HG03457 (cell line): ENCODE results near the gene DNMT1.
A peak's percentile ranks its signal among the peaks of the same experiment; 100 is the strongest.
"Not testable (repeated sequence)": the region's sequence is repeated elsewhere in the genome, so short reads cannot be mapped to it uniquely, and the experiment has no call there.

Experiments
- ATAC-seq: cut with Tn5 transposase; IDR thresholded peaks from one replicate; pipeline ENCODE4 v1.9.1; 2021; ENCODE audit warnings: moderate number of reproducible peaks; ENCODE audit not compliant: unreplicated experiment

Gene DNMT1

GRCh38 chr19:10194500-10195198, at the start of gene DNMT1:
DNMT1 (minus strand) TSS chr19:10194953; CDS start chr19:10194899, 54 bp downstream.
- peak; percentile 58 for ATAC-seq

DNA sequence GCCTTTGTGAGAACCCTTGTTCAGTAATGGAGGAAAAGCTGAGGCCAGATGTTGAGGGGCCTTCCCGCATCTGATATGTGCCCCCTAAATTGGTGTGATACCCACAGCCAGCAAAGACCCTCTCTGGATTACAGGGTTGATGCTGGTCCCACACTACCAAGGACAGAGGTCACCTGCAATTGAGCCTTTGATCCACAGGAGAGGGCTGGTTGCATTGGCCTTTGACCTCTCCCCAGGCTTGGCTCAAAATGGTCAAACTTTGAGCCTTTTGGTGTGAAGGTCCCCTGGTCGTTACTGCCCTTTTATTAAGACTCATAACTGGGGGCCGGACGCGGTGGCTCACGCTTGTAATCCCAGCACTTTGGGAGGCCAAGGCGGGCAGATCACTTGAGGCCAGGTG, 48.9 kb upstream of the DNMT1 start:
- ATAC-seq: no peak

- ATAC-seq: not testable (repeated sequence)
Measured at GRCh38 chr19:10241826-10242449, 47.2 kb upstream of the DNMT1 start.

- no peak for ATAC-seq
Measured at GRCh38 chr19:10238172-10238783, 43.5 kb upstream of the DNMT1 start.

- no peak for ATAC-seq
Measured at GRCh38 chr19:10237702-10238101, 42.9 kb upstream of the DNMT1 start.

DNA sequence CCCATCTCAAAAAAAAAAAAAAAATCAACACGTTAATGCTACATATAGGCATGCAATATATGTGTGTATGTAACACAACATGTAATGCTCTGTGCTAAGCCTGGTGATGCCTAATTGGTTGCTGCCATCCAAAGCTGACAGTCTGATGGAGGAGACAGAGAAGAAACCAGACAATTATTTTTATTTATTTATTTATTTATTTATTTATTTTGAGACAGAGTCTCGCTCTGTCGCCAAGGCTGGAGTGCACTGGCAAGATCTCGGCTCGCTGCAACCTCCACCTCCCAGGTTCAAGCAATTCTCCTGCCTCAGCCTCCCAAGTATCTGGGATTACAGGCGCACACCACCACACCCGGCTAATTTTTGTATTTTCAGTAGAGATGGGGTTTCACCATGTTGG, 40.7 kb upstream of the DNMT1 start:
- not testable (repeated sequence) for ATAC-seq

DNA sequence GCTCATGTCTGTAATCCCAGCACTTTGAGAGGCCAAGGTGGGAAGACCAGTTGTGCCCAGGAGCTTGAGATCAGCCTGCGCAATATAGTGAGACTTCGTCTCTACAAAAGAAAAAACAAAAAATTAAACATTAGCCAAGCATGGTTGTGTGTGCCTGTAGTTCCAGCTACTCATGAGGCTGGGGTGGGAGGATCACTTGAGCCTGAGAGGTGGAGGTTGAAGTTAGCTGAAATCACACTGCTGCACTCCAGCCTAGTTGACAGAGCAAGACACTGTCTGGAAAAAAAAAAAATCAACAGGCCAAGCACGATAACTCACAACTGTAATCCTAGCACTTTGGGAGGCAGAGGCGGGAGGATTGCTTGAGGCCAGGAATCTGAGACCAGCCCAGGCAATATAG, 40.2 kb upstream of the DNMT1 start:
- no peak for ATAC-seq

- no peak for ATAC-seq
Measured at GRCh38 chr19:10233946-10234345, 39.2 kb upstream of the DNMT1 start.

DNA sequence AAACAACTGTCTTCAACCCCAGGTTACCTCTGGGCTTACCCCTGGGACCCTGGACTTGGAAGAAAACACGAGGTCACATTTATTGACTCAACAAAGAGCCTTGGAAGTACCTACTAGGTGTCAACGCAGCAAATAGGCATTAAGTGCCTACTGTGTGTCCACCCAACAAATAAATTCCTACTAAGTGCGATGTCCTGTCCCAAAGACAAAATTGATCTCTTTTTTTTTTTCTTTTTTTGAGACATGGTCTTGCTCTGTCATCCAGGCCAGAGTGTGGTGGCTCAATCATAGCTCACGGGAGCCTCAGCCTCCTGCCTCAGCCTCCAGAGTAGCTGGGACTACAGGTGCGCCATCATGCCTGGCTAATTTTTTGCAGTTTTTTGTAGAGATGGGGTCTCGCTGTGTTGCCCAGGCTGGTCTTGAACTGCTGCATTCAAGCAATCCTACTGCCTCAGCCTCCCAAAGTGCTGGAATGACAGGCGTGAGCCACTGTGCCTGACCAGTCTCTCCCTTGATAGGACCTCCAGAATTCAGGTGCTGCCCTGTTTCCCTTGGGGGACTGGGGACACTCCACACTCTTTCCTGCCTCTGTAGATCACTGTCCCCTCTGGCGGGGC, 37.0 kb upstream of the DNMT1 start:
- ATAC-seq: no peak

DNA sequence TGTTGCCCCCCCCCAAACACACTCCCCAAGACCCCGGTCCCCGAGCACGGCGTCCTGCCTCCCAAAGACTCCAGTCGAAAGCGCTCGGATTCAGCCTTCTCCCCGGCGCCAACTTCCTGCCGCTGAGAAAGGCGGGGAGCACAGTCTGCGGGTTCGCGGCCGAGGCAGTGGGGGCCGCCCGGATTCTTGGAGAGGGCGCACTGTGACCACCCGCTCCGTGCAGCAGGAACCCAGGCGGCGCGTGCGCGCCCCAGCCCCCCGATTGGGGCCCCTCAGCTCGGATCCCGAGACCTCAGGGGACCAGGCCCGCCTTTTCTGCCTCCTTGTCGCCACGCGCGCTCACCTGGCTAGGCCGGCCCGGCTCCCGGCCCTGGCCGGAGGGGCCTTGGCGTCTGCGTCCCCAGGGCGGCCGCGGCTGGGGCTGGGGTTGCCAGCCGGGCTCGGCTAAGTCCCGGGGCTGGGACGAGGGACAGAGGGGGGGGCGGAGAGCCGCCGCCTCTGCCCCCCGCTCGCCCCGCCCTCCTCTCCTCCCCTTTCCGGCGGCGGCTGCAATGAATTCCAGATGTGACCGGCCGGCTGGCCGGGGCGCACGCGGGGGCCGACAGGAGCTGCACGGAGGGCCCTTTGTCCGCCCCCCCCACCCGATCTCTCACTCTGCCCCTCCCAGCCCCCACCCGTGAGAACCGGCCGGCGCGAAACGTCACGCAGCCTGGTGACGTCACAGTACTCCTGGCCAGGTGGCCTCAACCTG, 36.3 kb upstream of the DNMT1 start, which contains the start of gene S1PR2:
Gene S1PR2, minus strand, starts transcription at position 471 of the 751 bp plus-strand sequence. CDS start 6,426 bp downstream, outside the sequence.
- ATAC-seq: no peak

- no peak for ATAC-seq
Measured at GRCh38 chr19:10230173-10230860, 35.6 kb upstream of the DNMT1 start.

- ATAC-seq: no peak
Measured at GRCh38 chr19:10228920-10229319, 34.2 kb upstream of the DNMT1 start.

DNA sequence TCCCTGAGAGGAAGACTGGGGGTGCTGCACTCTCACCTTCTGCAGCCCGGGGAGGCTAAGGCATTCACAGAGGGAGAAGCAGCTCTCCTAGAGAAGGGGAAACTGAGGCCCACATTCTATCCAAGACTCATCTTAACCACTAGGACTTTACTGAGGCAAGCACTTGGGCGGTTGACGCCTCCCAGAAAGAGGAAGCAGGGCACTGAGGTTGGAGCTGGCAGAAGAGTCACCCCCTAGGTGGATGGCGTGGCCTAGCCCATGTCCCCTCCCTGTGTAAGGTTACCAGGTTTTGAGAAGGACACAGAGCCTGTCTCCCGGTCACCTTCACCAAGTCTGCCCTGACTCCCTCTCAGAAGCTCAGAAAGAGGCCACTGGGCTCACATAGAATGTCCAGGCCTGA, 33.6 kb upstream of the DNMT1 start:
- no peak for ATAC-seq

DNA sequence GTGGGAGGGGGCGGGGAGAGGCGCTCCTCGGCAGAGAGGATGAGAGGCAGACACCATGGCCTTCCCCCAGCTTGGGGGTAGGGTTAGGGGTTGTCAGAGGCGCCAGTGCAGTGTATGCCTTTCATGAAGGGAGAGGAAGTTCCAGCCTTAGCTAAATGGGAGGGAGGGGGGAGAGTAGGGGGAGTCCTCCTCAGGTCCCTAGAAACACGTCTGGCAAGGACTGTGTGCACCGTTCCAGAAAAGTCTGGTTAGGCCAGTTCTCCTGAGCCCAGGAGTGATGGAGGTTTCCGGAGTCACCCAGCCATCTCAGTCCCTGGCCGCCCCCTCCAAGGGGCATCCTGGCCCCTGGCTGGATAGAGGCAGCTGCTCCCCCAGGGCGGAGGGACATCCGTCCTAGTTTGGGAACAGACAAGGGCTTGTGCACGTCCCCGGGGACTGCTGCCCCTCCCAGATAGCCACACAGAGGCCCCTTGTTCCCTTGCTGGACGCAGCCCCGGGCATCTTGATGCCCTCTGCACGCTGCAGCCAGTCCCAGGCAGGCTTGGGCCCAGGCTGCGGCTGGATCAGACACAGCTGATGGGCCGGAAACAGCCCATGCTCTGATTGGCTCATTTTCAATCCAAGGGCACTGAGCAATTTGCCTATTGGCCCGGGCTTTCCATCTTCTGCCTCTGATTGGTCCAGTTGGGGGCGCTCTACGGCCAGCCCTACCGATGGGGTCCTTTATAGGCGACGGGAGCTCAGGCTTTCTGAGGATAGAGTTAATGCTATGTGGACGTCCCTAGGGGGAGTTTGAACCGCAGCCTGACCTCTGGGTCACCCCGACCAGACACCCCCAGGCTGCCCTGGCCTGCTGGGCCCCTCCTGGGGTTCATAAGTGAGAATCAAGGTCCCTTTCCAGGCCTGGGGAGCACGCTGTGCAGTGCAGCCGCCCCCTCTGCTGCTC, 32.5 kb upstream of the DNMT1 start:
- no peak for ATAC-seq

GRCh38 chr19:10226376-10227025, 31.7 kb upstream of the DNMT1 start:
- no peak for ATAC-seq

DNA sequence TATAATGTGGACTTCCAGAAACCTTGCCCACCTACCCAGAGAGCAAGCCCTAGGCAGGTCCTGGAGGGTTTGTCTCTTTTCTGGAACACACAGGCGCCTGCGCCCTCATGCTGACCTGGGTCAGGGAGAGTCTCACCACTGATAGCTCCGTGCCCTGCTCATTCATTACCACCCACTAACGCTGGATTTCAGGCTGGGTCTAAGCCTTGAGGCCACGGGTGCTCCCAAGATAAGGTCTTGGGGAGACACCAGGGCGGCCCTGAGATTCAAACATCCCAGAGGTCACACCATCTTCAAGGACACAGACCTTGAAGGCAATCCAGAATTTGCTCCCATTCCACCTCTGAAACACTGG, 31.2 kb upstream of the DNMT1 start:
- ATAC-seq: no peak

GRCh38 chr19:10224337-10224736, 29.6 kb upstream of the DNMT1 start:
- no peak for ATAC-seq

GRCh38 chr19:10223488-10224213, 28.9 kb upstream of the DNMT1 start:
- ATAC-seq: no peak
